Ishikawa (cell line): ENCODE data around the gene ACP1.

Experiments
- CEBPB ChIP-seq: IDR thresholded peaks from 2 replicates; pipeline ENCODE4 v1.6.1; 2012
- CREB1 ChIP-seq: IDR thresholded peaks from 2 replicates; pipeline ENCODE4 v1.6.1; 2012; ENCODE audit warnings: low read depth
- EGR1 ChIP-seq: IDR thresholded peaks from 2 replicates; pipeline ENCODE4 v1.6.1; 2012
- EP300 ChIP-seq: IDR thresholded peaks from 2 replicates; pipeline ENCODE4 v1.6.1; 2012; ENCODE audit warnings: borderline replicate concordance
- MAX ChIP-seq: IDR thresholded peaks from 2 replicates; pipeline ENCODE4 v1.6.1; 2012
- NFIC ChIP-seq: IDR thresholded peaks from 2 replicates; pipeline ENCODE4 v1.6.1; 2012
- RAD21 ChIP-seq: IDR thresholded peaks from 2 replicates; pipeline ENCODE4 v1.6.1; 2012; ENCODE audit warnings: low read depth
- TAF1 ChIP-seq: IDR thresholded peaks from 2 replicates; pipeline ENCODE4 v1.6.1; 2012; ENCODE audit warnings: low read depth, mild to moderate bottlenecking
- TCF12 ChIP-seq: IDR thresholded peaks from 2 replicates; pipeline ENCODE4 v1.6.1; 2012; ENCODE audit warnings: low read depth
- TEAD4 ChIP-seq: IDR thresholded peaks from 2 replicates; pipeline ENCODE4 v1.6.1; 2012
- YY1 ChIP-seq: IDR thresholded peaks from 2 replicates; pipeline ENCODE4 v1.6.1; 2012; ENCODE audit warnings: low read depth
- ZBTB7A ChIP-seq: IDR thresholded peaks from 2 replicates; pipeline ENCODE4 v1.6.1; 2012; ENCODE audit warnings: low read depth
- TF ChIP-seq, protein P1 (sequence below): IDR thresholded peaks from 2 replicates; pipeline ENCODE4 v1.6.1; 2012; ENCODE audit warnings: low read depth, mild to moderate bottlenecking

GRCh38 chr2:305366-305765 is 40.6 kb downstream of the ACP1 start:
- TF ChIP-seq MAX (no peak), EP300 (no peak), YY1 (no peak), EGR1 (no peak), CREB1 (no peak), TAF1 (no peak), ZBTB7A (no peak), TEAD4 (no peak), RAD21 (no peak), NFIC (no peak), CEBPB (no peak), TCF12 (no peak)
- TF ChIP-seq, protein P1, sequence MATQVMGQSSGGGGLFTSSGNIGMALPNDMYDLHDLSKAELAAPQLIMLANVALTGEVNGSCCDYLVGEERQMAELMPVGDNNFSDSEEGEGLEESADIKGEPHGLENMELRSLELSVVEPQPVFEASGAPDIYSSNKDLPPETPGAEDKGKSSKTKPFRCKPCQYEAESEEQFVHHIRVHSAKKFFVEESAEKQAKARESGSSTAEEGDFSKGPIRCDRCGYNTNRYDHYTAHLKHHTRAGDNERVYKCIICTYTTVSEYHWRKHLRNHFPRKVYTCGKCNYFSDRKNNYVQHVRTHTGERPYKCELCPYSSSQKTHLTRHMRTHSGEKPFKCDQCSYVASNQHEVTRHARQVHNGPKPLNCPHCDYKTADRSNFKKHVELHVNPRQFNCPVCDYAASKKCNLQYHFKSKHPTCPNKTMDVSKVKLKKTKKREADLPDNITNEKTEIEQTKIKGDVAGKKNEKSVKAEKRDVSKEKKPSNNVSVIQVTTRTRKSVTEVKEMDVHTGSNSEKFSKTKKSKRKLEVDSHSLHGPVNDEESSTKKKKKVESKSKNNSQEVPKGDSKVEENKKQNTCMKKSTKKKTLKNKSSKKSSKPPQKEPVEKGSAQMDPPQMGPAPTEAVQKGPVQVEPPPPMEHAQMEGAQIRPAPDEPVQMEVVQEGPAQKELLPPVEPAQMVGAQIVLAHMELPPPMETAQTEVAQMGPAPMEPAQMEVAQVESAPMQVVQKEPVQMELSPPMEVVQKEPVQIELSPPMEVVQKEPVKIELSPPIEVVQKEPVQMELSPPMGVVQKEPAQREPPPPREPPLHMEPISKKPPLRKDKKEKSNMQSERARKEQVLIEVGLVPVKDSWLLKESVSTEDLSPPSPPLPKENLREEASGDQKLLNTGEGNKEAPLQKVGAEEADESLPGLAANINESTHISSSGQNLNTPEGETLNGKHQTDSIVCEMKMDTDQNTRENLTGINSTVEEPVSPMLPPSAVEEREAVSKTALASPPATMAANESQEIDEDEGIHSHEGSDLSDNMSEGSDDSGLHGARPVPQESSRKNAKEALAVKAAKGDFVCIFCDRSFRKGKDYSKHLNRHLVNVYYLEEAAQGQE = no peak
